HG02763 (cell line): ENCODE measurements around the gene CHMP4B.
A peak's percentile ranks its signal among the peaks of the same experiment; 100 is the strongest.

Experiments
- ATAC-seq: cut with Tn5 transposase; IDR thresholded peaks from one replicate; pipeline ENCODE4 v1.9.1; 2021; ENCODE audit warnings: mild to moderate bottlenecking, moderate library complexity; ENCODE audit not compliant: unreplicated experiment

Gene CHMP4B

DNA sequence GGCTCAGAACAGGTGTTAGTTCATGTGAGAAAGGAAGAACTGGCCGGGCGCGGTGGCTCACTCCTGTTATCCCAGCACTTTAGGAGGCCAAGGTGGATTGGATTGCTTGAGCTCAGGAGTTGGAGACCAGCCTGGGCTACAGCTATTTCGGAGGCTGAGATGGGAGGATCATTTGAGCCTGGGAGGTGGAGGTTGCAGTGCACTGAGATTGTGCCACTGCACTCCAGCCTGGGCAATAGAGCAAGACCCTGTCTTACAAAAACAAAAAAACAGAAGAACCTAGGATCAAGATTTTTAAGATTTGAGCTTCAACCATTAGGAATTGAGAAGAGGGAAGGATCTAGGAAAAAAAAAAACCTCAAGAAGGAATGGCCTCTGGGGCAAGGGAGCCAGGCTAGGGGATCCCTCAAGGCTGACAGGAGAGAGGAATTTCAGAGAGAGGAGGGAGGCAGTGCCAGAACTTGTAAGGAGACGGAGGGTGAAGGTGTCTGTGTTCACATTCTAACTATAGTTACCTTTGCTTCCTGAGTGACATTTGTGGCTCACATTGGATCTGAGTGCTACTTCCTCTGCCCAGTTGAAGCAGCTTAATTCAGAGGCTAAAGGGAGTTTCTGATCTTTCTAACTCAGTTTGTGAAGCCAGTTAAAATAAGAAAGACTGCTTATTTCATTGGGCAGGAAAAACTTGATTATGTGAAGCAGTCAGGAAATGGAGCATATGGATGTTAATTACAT, 26.1 kb downstream of the CHMP4B start:
- no peak for ATAC-seq

- no peak for ATAC-seq
Observed at GRCh38 chr20:33838035-33838864, 27.1 kb downstream of the CHMP4B start.

- no peak for ATAC-seq
Observed at GRCh38 chr20:33839591-33839990, 28.4 kb downstream of the CHMP4B start.

GRCh38 chr20:33840160-33840559, 29.0 kb downstream of the CHMP4B start:
- no peak for ATAC-seq

- ATAC-seq = no peak
Observed at GRCh38 chr20:33840759-33841435, 29.7 kb downstream of the CHMP4B start.

DNA sequence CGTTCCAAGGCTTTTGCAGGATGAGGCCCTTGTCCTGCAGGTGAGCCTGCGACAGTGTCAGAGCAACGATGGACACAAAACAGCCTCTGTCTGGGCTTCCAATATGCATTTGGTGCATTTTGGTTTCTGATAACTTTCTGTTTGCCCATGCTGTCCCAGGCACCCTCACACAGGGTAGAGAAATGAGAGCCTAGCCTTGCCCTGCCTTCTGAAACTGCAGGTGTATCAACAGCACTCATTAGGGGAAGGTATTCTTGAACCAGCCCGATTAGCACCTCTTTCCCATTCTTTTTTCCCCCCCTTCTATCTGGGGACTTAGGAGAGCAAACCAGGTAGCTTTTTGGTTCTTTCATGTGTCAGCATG, 30.3 kb downstream of the CHMP4B start:
- ATAC-seq = no peak

DNA sequence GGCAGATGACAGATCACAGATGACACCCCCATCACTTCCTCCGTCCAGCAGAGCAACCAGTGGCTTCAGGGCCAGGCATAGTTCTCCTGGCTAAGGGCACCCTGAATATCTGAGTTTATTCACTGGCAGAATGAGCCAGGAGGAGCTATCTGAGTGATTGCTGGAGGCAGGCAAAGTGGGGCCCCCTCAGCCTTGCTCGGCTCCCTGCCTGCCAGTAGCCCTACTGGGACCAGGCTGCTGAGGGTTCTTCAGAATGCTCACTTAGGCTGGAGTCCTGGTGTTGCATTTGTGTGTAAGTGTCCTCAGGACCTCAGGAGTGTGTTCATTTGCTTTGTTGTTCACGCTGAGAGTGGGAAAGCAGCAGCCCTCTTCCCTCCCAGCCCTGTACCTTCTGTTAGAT, 31.2 kb downstream of the CHMP4B start:
- no peak for ATAC-seq

- ATAC-seq = no peak
Observed at GRCh38 chr20:33843050-33843449, 31.9 kb downstream of the CHMP4B start.

- ATAC-seq = peak; percentile 57
Observed at GRCh38 chr20:33843854-33844253, 32.7 kb downstream of the CHMP4B start.

GRCh38 chr20:33846291-33846935, 35.3 kb downstream of the CHMP4B start:
- ATAC-seq = no peak

- no peak for ATAC-seq
Observed at GRCh38 chr20:33847006-33847405, 35.9 kb downstream of the CHMP4B start.

GRCh38 chr20:33848391-33848790, 37.2 kb downstream of the CHMP4B start:
- ATAC-seq = no peak

- ATAC-seq = no peak
Observed at GRCh38 chr20:33850159-33850558, 39.0 kb downstream of the CHMP4B start.

- ATAC-seq = no peak
Observed at GRCh38 chr20:33851842-33852466, 40.8 kb downstream of the CHMP4B start.

GRCh38 chr20:33852626-33853506, 41.7 kb downstream of the CHMP4B start:
- ATAC-seq = no peak

GRCh38 chr20:33853507-33853813, 42.3 kb downstream of the CHMP4B start:
- no peak for ATAC-seq

DNA sequence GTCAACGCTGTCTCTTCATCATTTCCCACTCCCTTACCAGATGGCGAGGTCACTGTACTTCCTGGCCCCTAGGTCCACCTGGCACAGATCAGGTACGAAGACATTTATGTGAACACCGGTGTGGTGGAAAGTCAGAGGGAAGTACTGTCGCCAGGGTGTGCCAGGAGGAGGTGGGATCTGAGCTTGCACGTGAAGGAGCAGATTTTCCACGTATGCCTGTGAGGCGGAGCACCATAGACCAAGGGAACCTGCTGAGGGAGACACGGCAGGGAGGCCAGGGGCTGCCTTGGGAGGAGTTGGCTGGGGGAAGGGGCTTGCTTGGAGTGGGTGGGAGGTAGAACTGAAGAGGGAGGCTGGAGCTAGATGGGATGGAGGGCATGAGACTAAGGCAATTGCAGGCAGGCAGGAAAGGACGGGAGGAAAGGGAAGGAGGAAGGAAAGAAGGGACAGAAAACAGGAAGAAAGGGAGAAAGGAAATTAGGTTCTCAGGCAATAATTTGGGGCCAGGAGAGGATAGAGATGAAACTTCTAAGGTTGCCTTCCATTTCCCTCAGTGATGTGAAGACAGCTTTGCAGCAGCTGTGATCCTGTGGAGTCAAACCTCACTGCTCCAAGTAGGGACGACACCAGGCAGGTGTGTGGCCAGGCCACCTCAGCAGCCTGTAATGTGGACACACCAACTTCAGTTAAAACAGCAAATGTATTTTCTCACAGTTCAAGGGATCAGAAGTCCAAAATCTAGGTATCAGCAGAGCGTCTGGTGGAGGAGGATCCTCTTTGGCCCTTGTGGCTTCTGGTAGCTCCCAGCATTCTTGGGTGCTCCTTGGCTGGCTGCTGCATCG, 46.8 kb downstream of the CHMP4B start:
- ATAC-seq = no peak

GRCh38 chr20:33858666-33859065, 47.5 kb downstream of the CHMP4B start:
- ATAC-seq = no peak

DNA sequence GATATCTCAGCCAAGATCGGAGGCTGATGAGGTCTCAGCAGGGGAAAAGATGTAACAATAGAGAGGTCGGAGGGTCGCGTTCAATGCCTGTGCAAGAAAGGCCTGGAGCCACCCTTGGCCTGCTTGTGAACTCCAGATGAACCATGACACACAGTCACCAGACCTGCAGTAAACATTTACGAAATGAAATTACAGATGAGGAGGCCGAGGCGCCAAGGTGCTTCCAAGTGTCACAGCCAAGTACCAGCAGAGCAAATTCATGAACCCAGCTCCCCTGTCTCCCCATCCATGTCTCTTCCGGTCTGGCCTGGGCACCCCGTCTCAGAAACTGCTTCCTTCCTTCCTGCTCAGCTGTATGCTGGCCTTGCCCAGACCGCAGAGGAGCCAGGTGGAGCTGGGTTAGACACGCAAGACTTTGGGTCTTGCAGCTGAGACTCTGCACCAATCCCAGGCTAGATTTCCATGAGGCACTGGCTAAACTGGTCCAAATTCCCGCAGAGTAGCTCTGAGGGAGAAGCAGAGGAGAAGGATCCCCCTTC, 48.1 kb downstream of the CHMP4B start:
- ATAC-seq = no peak
